Immature natural killer cell (primary cell): ENCODE measurements around the gene RPS6KA2. TPM values are rescaled to one million over a fixed set of nuclear protein-coding genes. Genes with fewer than 3 reads are reported as not detected.

ENCODE experiments used
- DNase-seq, 3 donors: peaks; one replicate each; pipeline ENCODE4 v3.0.0; 2022; ENCODE audit warnings: mixed read lengths in 1 of 3
- H3K27ac Mint-ChIP-seq, 6 donors: one replicate each; pipeline ENCODE4 v1.8.0; 2020; ENCODE audit warnings: mixed read lengths in 6 of 6, mild to moderate bottlenecking in 5 of 6, inconsistent platforms in 4 of 6, moderate library complexity in 3 of 6
- H3K27me3 Mint-ChIP-seq, 3 donors: one replicate each; pipeline ENCODE4 v1.8.0; 2020 to 2021; ENCODE audit warnings: low read depth in 3 of 3, mild to moderate bottlenecking in 3 of 3, mixed read lengths in 3 of 3, moderate library complexity in 3 of 3, inconsistent platforms in 1 of 3
- H3K36me3 Mint-ChIP-seq, 3 donors: one replicate each; pipeline ENCODE4 v1.8.0; 2020; ENCODE audit warnings: mixed read lengths in 3 of 3, inconsistent platforms in 2 of 3, mild to moderate bottlenecking in 2 of 3
- H3K4me1 Mint-ChIP-seq, 2 donors: one replicate each; pipeline ENCODE4 v1.8.0; 2020; ENCODE audit warnings: inconsistent platforms in 2 of 2, mild to moderate bottlenecking in 2 of 2, mixed read lengths in 2 of 2, moderate library complexity in 1 of 2
- H3K4me3 Mint-ChIP-seq, 5 donors: one replicate each; pipeline ENCODE4 v1.8.0; 2020; ENCODE audit warnings: mild to moderate bottlenecking in 5 of 5, mixed read lengths in 5 of 5, inconsistent platforms in 3 of 5, moderate library complexity in 3 of 5
- H3K9me3 Mint-ChIP-seq, 6 donors: one replicate each; pipeline ENCODE4 v1.8.0; 2020; ENCODE audit warnings: mild to moderate bottlenecking in 6 of 6, mixed read lengths in 6 of 6, inconsistent platforms in 4 of 6, moderate library complexity in 3 of 6
- polyA plus RNA-seq, 3 donors: library from polyadenylated mRNA; unstranded; fragments of 300-500 nt; fragmentation: Illumina TruSeq; gene quantifications; one replicate each; pipeline ENCODE4 v1.2.3, GENCODE V29; 2021

RPS6KA2 gene
- 1 to 10 TPM; 2.5 to 5.3 (median 3.4) TPM for polyA plus RNA-seq

GRCh38 chr6:166627033-166627874, at the start of gene RPS6KA2:
RPS6KA2 (minus strand) TSS chr6:166627251; CDS start chr6:166627019, 232 bp downstream.
- H3K4me1 Mint-ChIP-seq = peaks cover 16 to 18% of the 10 kb centered on the region in 2 donors
- no peaks in the 10 kb centered on the region for H3K9me3 Mint-ChIP-seq
- peak within 1 kb of the TSS; percentile 82 to 94 (median 89) for H3K4me3 Mint-ChIP-seq
- DNase-seq = peak; percentile 100
- peak within 1 kb of the TSS; percentile 75 to 89 (median 87) for H3K27ac Mint-ChIP-seq
- no peaks in the 10 kb centered on the region for H3K36me3 Mint-ChIP-seq
- peaks cover 25 to 31% (median 29%) of the 10 kb centered on the region in 3 donors for H3K27me3 Mint-ChIP-seq

DNA sequence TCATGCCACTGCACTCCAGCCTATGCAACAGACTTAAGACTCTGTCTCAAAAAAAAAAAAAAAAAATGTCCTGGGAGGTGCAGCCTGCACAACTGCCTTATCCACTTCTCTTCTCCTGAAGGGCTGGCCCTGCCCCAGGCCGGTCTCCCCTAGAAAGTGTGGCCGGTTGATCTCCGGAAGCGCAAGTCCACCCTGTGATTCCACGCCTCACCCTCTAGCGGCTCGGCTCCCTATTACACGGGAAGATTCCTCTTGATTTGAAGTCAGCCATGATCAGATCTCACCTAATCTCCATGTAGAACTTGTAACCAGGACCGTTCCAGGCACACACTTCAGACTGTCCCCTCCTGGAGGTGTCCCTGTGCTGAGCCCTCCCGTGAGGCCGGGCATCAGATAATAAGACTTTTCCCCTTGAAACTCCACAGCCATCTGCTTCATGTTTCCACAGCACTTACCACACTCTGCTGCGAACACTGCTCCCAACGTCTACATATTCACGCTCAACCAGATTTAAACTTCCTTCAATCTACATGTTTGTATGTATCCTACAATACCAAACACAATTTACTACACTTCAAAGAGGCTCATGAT, 49.3 kb upstream of the RPS6KA2 start:
- DNase-seq = no peak
- H3K9me3 Mint-ChIP-seq = no peaks in the 10 kb centered on the region
- no peak overlapping the region for H3K27ac Mint-ChIP-seq
- H3K4me1 Mint-ChIP-seq = peaks cover 3 to 12% of the 10 kb centered on the region in 2 donors
- peaks cover 3 to 12% (median 5%) of the 10 kb centered on the region in 3 donors for H3K27me3 Mint-ChIP-seq
- H3K36me3 Mint-ChIP-seq = peaks cover 0 to 4% (median 0%) of the 10 kb centered on the region in 3 donors
- H3K4me3 Mint-ChIP-seq = no peak overlapping the region

DNA sequence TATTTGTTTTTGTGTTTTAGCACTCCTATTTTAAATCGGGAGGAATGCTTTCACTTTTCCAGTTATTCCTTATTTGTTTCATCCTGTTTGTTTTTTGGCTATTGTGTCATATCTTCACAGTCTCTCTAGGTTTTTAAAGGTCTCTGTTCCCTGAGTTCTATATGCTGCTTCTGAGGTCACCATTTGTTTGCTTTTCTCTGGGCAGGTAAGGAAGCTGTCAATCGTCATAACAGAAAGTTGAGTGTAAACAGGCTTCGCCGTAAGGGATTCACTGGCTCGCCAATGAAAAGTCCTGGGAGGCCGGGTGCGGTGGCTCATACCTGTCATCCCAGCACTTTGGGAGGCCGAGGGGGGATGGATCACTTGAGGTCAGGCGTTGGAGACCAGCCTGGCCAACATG, 48.7 kb upstream of the RPS6KA2 start:
- H3K4me3 Mint-ChIP-seq = no peak overlapping the region
- peaks cover 0 to 4% (median 0%) of the 10 kb centered on the region in 3 donors for H3K36me3 Mint-ChIP-seq
- H3K27me3 Mint-ChIP-seq = peaks cover 5 to 13% (median 6%) of the 10 kb centered on the region in 3 donors
- peaks cover 3 to 13% of the 10 kb centered on the region in 2 donors for H3K4me1 Mint-ChIP-seq
- no peak for DNase-seq
- H3K9me3 Mint-ChIP-seq = no peaks in the 10 kb centered on the region
- H3K27ac Mint-ChIP-seq = no peak overlapping the region

DNA sequence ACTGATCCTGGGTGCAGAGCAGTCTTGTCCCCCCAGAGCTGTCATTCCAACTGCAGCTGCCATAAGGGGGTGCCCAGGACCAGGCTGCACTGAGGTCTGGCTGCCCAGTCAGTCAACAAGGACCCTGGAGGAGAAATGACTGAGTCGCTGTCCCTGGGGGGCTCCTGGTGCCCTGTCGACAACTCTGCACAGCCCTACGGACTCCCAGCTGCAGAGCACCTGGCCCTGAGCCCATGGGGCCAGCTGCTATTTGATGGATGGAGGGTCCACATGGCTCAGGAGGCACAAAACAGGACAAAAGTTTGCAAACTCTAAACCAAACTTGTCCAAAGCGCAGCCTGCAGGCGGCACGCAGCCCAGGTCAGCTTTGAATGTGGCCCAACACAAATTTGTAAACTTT, 46.3 kb upstream of the RPS6KA2 start:
- DNase-seq = no peak
- H3K4me1 Mint-ChIP-seq = peaks cover 3 to 13% of the 10 kb centered on the region in 2 donors
- H3K27ac Mint-ChIP-seq = no peak overlapping the region
- H3K36me3 Mint-ChIP-seq = peaks cover 0 to 1% (median 0%) of the 10 kb centered on the region in 3 donors
- no peaks in the 10 kb centered on the region for H3K9me3 Mint-ChIP-seq
- peaks cover 5 to 12% (median 6%) of the 10 kb centered on the region in 3 donors for H3K27me3 Mint-ChIP-seq
- H3K4me3 Mint-ChIP-seq = no peak overlapping the region

- peaks cover 3 to 13% of the 10 kb centered on the region in 2 donors for H3K4me1 Mint-ChIP-seq
Observed at GRCh38 chr6:166672624-166673206, 45.7 kb upstream of the RPS6KA2 start.

DNA sequence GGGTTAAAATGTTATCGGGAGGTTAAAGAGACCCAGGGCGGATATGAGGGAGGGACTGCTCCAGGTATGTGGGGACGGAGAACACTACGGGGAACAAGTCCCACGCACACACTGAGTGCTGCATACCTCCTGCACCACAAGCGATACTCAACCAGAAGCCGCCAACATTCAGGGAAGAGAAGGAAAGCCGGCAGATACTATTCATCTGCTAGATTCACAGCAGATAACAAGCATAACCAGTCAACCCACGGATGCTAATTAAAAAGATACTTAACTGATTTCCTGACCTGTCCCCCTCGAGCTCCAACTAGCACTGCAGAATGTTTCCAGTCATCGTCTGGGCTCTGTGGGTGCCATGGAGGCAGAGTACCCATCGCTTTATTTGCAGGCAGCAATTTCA, 45.1 kb upstream of the RPS6KA2 start:
- Mint-ChIP-seq H3K4me1 (peaks cover 3 to 13% of the 10 kb centered on the region in 2 donors), H3K27ac (no peak overlapping the region), H3K9me3 (no peaks in the 10 kb centered on the region), H3K36me3 (no peaks in the 10 kb centered on the region), H3K4me3 (no peak overlapping the region), H3K27me3 (peaks cover 6 to 12% (median 6%) of the 10 kb centered on the region in 3 donors)
- DNase-seq = no peak

More at GRCh38 chr6:166672624-166673206, 45.7 kb upstream of the RPS6KA2 start:
- Mint-ChIP-seq H3K36me3 (no peaks in the 10 kb centered on the region), H3K9me3 (no peaks in the 10 kb centered on the region), H3K27me3 (peaks cover 6 to 12% (median 6%) of the 10 kb centered on the region in 3 donors), H3K4me3 (no peak overlapping the region), H3K27ac (no peak overlapping the region)
- DNase-seq = no peak

DNA sequence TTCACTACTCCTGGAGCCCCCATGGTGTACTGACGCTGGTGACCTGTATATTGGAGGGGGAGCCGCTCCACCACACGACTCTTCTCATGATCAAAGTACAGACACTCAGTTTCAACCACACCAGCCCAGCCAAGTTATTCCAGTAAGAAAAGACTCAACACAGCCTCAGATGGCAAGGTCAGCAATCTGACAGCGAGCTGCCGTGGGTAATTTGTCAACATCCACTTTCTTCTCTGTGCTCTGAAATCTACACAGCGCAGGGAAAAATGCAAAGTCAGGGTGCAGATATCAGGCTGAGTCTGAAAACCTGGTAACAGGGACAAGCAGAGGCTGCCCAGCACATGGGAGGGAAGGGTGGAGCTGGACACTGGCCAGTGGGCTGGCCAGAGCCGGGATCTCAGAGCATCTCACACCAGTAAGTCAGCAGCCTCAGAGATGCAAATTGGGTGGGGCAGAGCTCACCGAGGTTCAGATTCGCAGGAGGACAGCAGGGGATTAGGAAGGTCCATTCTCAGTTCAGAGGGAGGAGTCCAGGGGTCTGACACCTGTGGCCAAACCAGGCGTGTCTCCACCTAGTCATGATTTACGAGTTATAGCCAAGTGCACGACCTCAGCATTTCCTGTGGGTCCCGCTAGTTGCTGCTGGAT, 44.5 kb upstream of the RPS6KA2 start:
- Mint-ChIP-seq H3K4me1 (peaks cover 3 to 13% of the 10 kb centered on the region in 2 donors), H3K27ac (no peak overlapping the region), H3K36me3 (no peaks in the 10 kb centered on the region), H3K9me3 (no peaks in the 10 kb centered on the region), H3K4me3 (no peak overlapping the region), H3K27me3 (peaks cover 6 to 12% (median 6%) of the 10 kb centered on the region in 3 donors)
- no peak for DNase-seq

DNA sequence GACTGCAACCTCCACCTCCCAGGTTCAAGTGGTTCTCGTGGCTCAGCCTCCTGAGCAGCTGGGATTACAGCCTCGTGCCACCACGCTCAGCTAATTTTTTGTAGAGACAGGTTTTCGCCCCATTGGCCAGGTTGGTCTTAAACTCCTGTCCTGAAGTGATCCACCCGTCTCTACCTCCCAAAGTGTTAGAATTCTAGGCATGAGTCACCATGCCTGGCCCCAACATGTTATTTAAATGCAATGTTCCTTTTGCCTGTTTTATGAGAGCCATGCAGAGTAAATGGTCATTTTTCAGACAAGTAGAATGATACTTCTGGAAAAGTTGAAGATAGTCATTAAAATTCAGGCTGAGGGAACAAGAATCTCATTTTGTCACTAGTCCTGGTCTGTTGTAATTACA, 43.8 kb upstream of the RPS6KA2 start:
- H3K4me1 Mint-ChIP-seq = peaks cover 3 to 13% of the 10 kb centered on the region in 2 donors
- H3K4me3 Mint-ChIP-seq = no peak overlapping the region
- no peaks in the 10 kb centered on the region for H3K9me3 Mint-ChIP-seq
- H3K27me3 Mint-ChIP-seq = peaks cover 6 to 10% (median 6%) of the 10 kb centered on the region in 3 donors
- H3K27ac Mint-ChIP-seq = no peak overlapping the region
- no peaks in the 10 kb centered on the region for H3K36me3 Mint-ChIP-seq
- DNase-seq = no peak

GRCh38 chr6:166670013-166670412, 43.0 kb upstream of the RPS6KA2 start:
- Mint-ChIP-seq H3K27ac (no peak overlapping the region), H3K36me3 (no peaks in the 10 kb centered on the region), H3K9me3 (no peaks in the 10 kb centered on the region), H3K27me3 (peaks cover 6 to 8% (median 6%) of the 10 kb centered on the region in 3 donors), H3K4me1 (peaks cover 3 to 13% of the 10 kb centered on the region in 2 donors), H3K4me3 (no peak overlapping the region)
- no peak for DNase-seq

GRCh38 chr6:166667796-166668610, 41.0 kb upstream of the RPS6KA2 start:
- Mint-ChIP-seq H3K9me3 (no peaks in the 10 kb centered on the region), H3K36me3 (no peaks in the 10 kb centered on the region), H3K4me3 (no peak overlapping the region), H3K27ac (no peak overlapping the region), H3K4me1 (peaks cover 3 to 13% of the 10 kb centered on the region in 2 donors), H3K27me3 (peaks cover 3 to 10% (median 3%) of the 10 kb centered on the region in 3 donors)
- no peak for DNase-seq

- no peaks in the 10 kb centered on the region for H3K36me3 Mint-ChIP-seq
- H3K4me1 Mint-ChIP-seq = no peaks in the 10 kb centered on the region
- H3K27me3 Mint-ChIP-seq = peaks cover 0 to 17% (median 3%) of the 10 kb centered on the region in 3 donors
- no peak overlapping the region for H3K27ac Mint-ChIP-seq
- DNase-seq = no peak
- no peaks in the 10 kb centered on the region for H3K9me3 Mint-ChIP-seq
- H3K4me3 Mint-ChIP-seq = no peak overlapping the region
Observed at GRCh38 chr6:166664135-166664534, 37.1 kb upstream of the RPS6KA2 start.

- no peak for DNase-seq
- H3K27ac Mint-ChIP-seq = peak overlapping the region in 1 of 6 donors; percentile 70
- no peaks in the 10 kb centered on the region for H3K4me1 Mint-ChIP-seq
- H3K4me3 Mint-ChIP-seq = no peak overlapping the region
- peaks cover 2 to 17% (median 3%) of the 10 kb centered on the region in 3 donors for H3K27me3 Mint-ChIP-seq
- no peaks in the 10 kb centered on the region for H3K36me3 Mint-ChIP-seq
- no peaks in the 10 kb centered on the region for H3K9me3 Mint-ChIP-seq
Observed at GRCh38 chr6:166663568-166663967, 36.5 kb upstream of the RPS6KA2 start.

DNA sequence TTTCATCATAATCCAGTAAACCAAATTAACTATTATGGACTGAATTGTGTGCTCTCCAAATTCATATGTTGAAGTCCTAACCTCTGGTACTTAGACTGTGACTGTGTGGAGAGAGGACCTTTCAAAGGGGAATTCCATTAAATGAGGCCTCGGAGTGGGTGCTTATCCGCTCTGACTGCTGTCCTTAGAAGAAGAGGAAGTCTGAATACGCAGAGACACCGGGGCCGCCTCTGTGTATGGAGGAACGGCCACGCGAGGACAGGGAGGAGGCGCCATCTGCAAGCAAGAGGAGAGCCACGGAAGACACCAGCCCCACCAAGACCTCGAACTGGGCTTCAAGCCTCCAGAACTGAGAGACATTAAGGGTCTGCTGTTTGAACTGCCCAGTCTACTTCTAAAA, 35.6 kb upstream of the RPS6KA2 start:
- Mint-ChIP-seq H3K36me3 (no peaks in the 10 kb centered on the region), H3K27me3 (peaks cover 0 to 17% (median 4%) of the 10 kb centered on the region in 3 donors), H3K4me1 (peaks cover 0 to 1% of the 10 kb centered on the region in 2 donors), H3K27ac (no peak overlapping the region), H3K4me3 (no peak overlapping the region), H3K9me3 (no peaks in the 10 kb centered on the region)
- no peak for DNase-seq
